ENCODE data around the gene ERCC6L2.
A peak's percentile ranks its signal among the peaks of the same experiment; 100 is the strongest.

The ERCC6L2 gene

DNA sequence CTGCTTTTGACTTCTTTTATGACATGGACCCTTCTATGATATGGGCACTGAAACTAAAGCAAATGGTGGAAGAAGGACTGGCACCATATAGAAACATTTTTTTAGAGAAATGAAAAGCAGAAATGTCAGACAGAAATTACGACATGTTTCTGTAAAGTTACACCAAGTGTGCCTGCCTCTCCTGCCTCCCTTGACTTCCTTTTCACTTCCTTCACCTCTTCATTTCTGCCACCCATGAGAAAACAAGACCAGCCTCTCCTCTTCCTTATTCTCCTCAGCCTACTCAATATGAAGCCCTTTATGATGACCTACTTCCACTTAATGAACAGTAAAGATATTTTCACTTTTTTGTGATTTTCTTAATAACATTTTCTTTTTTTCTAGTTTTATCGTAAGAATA is 44.5 kb downstream of the ERCC6L2 start:
- DNase-seq (ENCODE audit: insufficient read length, low spot score) (no peak), FAIRE-seq (no peak)
- TF ChIP-seq, protein P1, sequence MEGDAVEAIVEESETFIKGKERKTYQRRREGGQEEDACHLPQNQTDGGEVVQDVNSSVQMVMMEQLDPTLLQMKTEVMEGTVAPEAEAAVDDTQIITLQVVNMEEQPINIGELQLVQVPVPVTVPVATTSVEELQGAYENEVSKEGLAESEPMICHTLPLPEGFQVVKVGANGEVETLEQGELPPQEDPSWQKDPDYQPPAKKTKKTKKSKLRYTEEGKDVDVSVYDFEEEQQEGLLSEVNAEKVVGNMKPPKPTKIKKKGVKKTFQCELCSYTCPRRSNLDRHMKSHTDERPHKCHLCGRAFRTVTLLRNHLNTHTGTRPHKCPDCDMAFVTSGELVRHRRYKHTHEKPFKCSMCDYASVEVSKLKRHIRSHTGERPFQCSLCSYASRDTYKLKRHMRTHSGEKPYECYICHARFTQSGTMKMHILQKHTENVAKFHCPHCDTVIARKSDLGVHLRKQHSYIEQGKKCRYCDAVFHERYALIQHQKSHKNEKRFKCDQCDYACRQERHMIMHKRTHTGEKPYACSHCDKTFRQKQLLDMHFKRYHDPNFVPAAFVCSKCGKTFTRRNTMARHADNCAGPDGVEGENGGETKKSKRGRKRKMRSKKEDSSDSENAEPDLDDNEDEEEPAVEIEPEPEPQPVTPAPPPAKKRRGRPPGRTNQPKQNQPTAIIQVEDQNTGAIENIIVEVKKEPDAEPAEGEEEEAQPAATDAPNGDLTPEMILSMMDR (IDR thresholded peaks at IDR 0.05; ENCODE audit: insufficient read depth, missing control alignments), result no peak

DNA sequence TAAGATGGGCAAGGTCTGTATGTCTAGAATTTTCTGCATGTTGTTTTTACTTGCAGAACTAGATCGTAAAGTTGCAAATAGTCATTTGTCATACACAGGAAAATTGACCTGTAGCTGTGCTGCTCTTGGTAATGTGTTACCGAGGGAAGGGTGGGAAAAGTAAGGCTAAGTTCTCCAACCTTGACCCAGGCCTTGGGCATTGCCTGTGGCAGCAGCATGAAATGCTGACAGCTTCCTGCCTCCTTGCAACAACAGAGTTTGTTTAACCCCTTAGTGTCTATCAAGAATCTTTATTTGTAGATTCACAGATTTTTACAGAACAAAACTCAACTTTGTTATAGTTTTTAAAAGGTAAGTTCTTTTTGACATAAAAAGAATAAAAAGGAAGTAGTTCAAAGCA is 48.3 kb downstream of the ERCC6L2 start:
- no peak for DNase-seq (ENCODE audit: insufficient read length, low spot score)
- no peak for FAIRE-seq
- TF ChIP-seq, protein P1 (IDR thresholded peaks at IDR 0.05; ENCODE audit: insufficient read depth, missing control alignments), result no peak

DNA sequence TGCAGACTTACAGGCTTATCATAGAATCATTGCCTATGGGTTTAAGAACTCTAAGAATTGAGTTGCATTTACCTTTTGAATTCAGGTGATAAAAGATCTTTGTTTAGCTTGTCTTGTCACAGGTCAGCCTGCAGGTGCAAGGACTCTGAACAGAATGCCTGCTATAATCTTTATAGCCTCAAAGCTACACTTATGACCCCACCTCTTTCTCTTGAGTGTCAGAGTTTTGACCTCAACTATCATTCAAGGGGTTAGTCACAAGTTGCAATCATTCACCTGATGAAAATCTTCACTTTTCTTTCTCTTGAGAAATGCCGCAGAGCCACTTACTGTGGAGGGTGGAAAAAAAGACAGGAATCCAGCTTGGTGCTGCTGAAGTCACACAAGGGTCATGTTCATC is 49.5 kb downstream of the ERCC6L2 start:
- TF ChIP-seq, protein P1 (IDR thresholded peaks at IDR 0.05; ENCODE audit: insufficient read depth, missing control alignments), result no peak
- DNase-seq (ENCODE audit: insufficient read length, low spot score) (no peak), FAIRE-seq (no peak)

DNA sequence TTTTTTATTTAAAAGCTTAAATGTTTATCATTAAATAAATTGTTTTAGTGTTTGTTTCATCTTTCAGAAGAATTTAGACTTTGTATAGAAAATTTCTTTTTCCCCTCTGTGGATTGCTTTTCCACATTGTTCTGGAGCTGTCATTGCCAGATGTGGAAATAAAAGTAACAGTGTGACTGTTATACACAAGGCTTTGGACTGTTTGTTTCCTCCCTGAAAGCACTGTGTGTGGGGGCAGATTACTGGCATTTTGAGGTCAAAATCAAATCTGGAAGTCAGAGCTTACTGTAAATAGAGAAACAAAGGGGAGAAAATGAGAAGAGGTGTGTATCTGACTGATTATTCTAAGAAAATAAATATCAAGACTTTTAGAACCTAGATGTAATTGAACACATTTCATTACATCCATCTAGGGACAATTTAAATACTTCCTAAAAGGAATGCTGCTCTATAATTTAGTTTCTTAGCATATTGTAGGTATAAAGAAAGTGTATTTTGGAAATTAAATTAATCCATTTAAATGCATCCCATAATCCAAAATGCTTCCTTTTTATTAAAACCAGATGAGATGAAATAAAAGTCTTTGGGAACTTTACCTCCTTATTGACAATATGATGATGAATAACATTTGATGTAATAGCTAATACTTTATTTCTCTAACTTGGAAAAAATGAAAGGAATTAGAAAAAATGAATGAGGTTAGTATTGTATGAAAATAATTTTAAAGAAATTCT is 51.9 kb downstream of the ERCC6L2 start:
- FAIRE-seq (no peak), DNase-seq (ENCODE audit: insufficient read length, low spot score) (no peak)
- TF ChIP-seq, protein P1 (IDR thresholded peaks at IDR 0.05; ENCODE audit: insufficient read depth, missing control alignments), result no peak

DNA sequence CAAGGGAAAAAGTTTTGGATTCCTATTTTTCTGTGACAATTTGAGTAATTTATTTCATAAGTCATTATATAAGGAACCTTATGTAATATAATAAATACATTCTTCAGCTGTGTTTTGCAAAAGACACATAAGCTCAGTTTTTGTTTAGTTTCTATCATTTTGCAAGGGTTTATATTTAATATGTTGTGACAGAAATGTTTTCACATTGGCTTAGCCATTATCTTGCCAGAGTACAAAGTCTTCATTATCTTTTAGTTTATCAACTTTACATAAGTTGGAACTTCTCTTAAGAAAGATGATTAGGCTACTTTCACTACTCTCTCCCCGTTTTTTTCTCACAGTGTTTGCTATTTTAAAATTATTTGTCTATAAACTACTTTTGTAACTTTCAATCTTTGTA is 54.8 kb downstream of the ERCC6L2 start:
- TF ChIP-seq, protein P1 (IDR thresholded peaks at IDR 0.05; ENCODE audit: insufficient read depth, missing control alignments), result no peak
- FAIRE-seq (no peak), DNase-seq (ENCODE audit: insufficient read length, low spot score) (no peak)

DNA sequence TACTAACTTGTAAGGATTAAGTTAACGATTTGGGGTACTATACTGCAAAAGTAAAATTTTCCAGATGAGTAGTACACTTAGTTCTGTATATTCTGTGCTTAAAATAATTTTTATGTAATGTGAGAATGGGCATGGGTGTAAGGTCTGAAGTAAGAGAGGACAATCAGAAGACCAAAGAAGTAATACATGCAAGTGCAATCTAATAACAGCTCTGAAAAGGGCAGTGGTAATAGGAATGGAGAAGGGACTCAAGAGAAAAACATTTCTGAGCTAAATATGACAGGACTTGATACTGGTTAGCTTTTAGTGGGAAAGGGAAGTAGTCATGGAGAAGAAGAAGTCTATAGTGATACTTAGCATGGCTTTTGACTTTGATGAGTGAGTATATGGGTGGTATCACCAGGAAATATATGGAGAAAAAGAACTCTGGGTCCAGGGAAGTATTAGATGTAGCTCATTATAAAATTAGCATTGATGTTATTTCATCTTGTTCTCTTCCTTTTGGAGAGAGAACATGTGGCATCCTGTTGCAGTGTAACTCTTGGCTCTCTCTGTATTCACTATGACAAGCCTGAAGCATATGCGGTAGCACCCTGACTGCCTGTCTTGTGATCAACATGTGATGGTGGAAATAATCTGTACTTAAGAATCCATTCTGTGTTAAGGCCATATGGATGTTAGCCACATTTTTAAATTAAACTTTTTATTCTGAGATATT is 60.5 kb downstream of the ERCC6L2 start:
- DNase-seq (ENCODE audit: insufficient read length, low spot score), result no peak
- FAIRE-seq, result no peak
- TF ChIP-seq, protein P1 (IDR thresholded peaks at IDR 0.05; ENCODE audit: insufficient read depth, missing control alignments), result no peak

DNA sequence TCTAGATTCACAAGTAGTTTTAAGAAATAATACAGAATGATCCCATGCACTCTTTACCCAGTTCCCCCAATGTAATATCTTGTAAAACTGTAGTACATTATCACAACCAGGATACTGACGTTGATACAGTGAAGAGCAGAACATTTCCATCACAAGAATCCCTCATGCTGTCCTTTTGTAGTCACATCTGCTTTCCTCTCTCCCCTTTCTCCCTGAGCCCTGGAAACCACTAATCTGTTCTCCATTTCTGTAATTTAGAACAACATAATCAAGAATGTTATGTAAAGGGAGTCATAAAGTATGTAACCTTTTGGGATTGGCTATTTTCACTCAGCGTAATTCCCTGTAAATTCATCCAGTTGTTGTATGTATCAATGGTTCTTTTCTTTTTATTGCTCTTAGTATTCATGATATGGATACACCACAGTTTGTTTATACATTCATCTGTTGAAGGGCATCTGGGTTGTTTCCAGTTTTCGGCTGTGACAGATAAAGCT is 61.1 kb downstream of the ERCC6L2 start:
- DNase-seq (ENCODE audit: insufficient read length, low spot score) (no peak), FAIRE-seq (peak; percentile 48)
- TF ChIP-seq, protein P1 (IDR thresholded peaks at IDR 0.05; ENCODE audit: insufficient read depth, missing control alignments), result no peak
